Right lobe of liver (tissue), 6 donors: Measurements from ENCODE around the gene HS3ST6. TPM values are rescaled to one million over a fixed set of nuclear protein-coding genes. Genes with fewer than 3 reads are reported as not detected.

ENCODE experiments used
- ATAC-seq, 4 donors: fragments of 200-7000 bp; cut with Tn5 transposase; one replicate each; pipeline ENCODE4 v1.9.1; 2020; ENCODE audit warnings: mild to moderate bottlenecking in 4 of 4, moderate library complexity in 4 of 4
- DNase-seq, 3 donors: peaks; one replicate each; pipeline ENCODE4 v3.0.0-alpha.2; 2020
- H3K27ac ChIP-seq, 3 donors: fragments of 200-600 bp; one replicate each; pipeline ENCODE4 v1.8.0; 2022
- H3K27me3 ChIP-seq, 2 donors: fragments of 200-600 bp; one replicate each; pipeline ENCODE4 v1.8.0; 2022
- H3K36me3 ChIP-seq, 4 donors: fragments of 200-600 bp; sonication (generic) in 1 of 4; one replicate each; pipeline versions ENCODE4 v1.5.1 to v1.8.0; 2017 to 2022; ENCODE audit warnings: control low read depth in 1 of 4
- H3K4me1 ChIP-seq, 4 donors: fragments of 200-600 bp; sonication (generic) in 1 of 4; one replicate each; pipeline versions ENCODE4 v1.5.1 to v1.8.0; 2017 to 2022; ENCODE audit warnings: control low read depth in 1 of 4
- H3K4me3 ChIP-seq, 3 donors: fragments of 200-600 bp; one replicate each; pipeline ENCODE4 v1.8.0; 2022
- H3K9me3 ChIP-seq, 4 donors: fragments of 200-600 bp; sonication (generic) in 1 of 4; one replicate each; pipeline versions ENCODE4 v1.5.1 to v1.8.0; 2017 to 2022; ENCODE audit warnings: control low read depth in 1 of 4
- POLR2A ChIP-seq: fragments of 450-650 bp; IDR thresholded peaks from one replicate; pipeline ENCODE4 v1.6.1; 2017; ENCODE audit warnings: antibody characterized with exemption, mild to moderate bottlenecking
- WGBS: methylation state at CpG from one replicate; pipeline ENCODE4 v1.1.6; 2018; ENCODE audit warnings: low coverage, low lambda C conversion rate; ENCODE audit not compliant: insufficient coverage; ENCODE audit errors: missing lambda C conversion rate; 5-methylcytosine and 5-hydroxymethylcytosine counted together
- intact Hi-C, 2 donors: fragments of 100-400 bp; cut with DNase I; formaldehyde crosslinking; loops; one replicate each; pipeline versions ENCODE4 v1.11.2 to v1.14.1; 2022
- total RNA-seq, 6 experiments: library from RNA; depleted of rRNA in 2 of 6; stranded (reverse); fragments of >200 nt in 2 of 6; fragmentation: NEBNext Ultra II Directional in 3 of 6; extraction: Animal tissue kit (Norgen Biotek cat#: 25700) in 3 of 6; gene quantifications; one replicate each; pipeline versions ENCODE4 v1.1.0 to v1.2.4, GENCODE V29; 2016 to 2023
- TF ChIP-seq, protein P1 (sequence below), 4 donors: fragments of 200-600 bp in 3 of 4; fragments of 450-650 bp in 1 of 4; IDR thresholded peaks; one replicate each; pipeline versions ENCODE4 v1.5.1 to v1.8.0; 2016 to 2022; ENCODE audit warnings: antibody characterized with exemption in 4 of 4, mild to moderate bottlenecking in 2 of 4
- donor health status: DM: no; HTN: yes; CAD: no.
- donor health status: DM: no; HTN: no; CAD: no.
- donor health status: DM: no; HTN: no; CAD: no.
- donor health status: DM: no; HTN: yes; CAD: no.
- donor health status: DM: no; HTN: yes; CAD: no.

Gene HS3ST6
- total RNA-seq, 6 experiments from 2014 or later: not detected

DNA sequence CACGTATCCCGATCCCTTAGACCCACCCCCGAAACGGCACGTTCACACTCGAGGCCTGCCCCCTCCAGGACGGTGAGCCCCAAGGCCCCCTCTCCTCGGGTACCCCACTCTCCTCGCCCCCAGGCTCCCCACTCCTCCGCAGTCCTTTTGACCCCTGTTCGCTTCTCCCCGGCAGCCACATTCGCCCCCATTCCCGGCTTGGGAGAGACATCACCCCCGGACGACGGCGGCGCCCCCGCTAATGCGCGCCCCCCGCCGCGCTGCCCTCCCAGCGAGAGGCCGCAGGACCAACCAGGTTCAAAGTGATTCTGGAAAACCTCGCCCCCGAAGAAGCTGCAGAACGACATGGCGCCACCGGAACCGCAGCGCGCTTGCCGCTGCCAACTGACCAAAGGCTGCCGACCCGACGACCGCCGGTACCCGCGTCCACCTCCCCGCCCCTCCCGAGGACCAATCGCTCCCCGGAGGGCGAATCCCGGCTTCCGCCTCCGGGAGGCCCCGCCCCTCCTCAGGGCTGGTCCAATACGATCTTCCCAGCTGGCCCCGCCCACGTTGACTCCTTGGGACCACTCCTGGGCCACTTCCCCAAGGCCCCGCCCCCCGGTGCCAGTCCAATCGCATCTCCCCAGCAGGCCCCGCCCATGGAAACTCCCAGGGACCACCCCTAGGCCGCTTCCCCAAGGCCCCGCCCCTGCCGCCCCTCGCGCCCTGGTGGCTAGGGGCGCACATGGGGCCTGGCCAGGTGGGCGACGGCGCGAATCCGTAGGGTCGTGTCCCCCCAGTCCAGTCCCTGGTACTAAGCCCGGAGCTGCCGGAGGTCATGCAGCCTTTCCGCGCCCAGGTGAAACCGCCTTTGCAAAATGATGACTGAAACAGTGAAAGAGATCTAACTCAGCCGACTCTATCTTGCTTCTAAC, 24.9 kb upstream of the HS3ST6 start, which contains the start of gene MSRB1:
MSRB1 (minus strand) TSS at position 390 of the 917 bp plus-strand sequence; CDS start at position 347, 43 bp downstream.
- peaks cover 0 to 43% (median 15%) of the 10 kb centered on the region in 4 donors for H3K4me1 ChIP-seq
- TF ChIP-seq, protein P1, sequence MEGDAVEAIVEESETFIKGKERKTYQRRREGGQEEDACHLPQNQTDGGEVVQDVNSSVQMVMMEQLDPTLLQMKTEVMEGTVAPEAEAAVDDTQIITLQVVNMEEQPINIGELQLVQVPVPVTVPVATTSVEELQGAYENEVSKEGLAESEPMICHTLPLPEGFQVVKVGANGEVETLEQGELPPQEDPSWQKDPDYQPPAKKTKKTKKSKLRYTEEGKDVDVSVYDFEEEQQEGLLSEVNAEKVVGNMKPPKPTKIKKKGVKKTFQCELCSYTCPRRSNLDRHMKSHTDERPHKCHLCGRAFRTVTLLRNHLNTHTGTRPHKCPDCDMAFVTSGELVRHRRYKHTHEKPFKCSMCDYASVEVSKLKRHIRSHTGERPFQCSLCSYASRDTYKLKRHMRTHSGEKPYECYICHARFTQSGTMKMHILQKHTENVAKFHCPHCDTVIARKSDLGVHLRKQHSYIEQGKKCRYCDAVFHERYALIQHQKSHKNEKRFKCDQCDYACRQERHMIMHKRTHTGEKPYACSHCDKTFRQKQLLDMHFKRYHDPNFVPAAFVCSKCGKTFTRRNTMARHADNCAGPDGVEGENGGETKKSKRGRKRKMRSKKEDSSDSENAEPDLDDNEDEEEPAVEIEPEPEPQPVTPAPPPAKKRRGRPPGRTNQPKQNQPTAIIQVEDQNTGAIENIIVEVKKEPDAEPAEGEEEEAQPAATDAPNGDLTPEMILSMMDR (IDR thresholded peaks at IDR 0.05): no peak
- peak; percentile 99 for TF ChIP-seq POLR2A
- peak; percentile 100 for DNase-seq
- intact Hi-C loops: no loop called here
- H3K27ac ChIP-seq: peak within 1 kb of the TSS; percentile 66 to 85 (median 73)
- no peaks in the 10 kb centered on the region for H3K9me3 ChIP-seq
- H3K27me3 ChIP-seq: no peaks in the 10 kb centered on the region
- 0% methylated on average over 20 of the region's 77 CpGs for WGBS
- ATAC-seq: peak; percentile 81 to 92 (median 86)
- peak within 1 kb of the TSS; percentile 75 to 83 (median 79) for H3K4me3 ChIP-seq
- peaks cover 0 to 26% (median 9%) of the 10 kb centered on the region in 4 donors for H3K36me3 ChIP-seq

DNA sequence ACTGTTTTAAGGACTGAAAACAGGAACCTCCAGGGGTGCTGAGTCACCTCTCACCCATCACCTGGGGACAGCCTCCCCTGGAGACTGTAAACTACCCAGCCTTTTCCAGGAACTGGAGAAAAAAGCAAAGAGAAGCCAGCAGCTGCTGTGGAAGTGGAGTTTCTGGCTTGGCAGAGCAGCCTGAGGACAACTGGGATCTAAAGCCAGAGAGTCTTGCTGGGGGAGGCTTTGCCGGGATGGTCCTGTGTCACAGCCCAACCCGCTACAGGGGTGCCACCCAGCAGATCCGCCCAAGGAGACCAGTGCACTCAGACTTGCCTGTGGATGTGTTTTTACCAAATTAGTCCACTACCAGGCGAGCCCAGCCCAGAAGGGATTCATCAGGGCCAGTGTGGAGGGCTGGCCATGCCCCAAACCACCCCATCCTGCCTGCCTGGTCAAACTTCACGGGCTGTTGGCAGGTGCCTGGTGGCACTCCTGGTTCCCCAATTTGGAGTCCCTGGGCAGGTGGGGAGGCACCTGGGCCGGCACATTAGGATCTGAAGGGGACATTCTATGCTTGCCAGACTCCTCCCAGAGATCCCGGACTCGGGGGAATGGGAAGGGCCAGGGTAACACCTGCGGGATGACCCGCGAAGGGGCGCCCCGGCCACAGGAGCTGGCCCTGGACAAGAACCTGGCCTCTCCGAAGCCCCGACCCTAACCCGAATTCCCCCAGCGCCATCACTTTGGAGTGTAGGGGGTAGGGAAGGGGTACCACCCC, 24.0 kb upstream of the HS3ST6 start:
- H3K36me3 ChIP-seq: peaks cover 0 to 35% (median 13%) of the 10 kb centered on the region in 4 donors
- H3K9me3 ChIP-seq: no peaks in the 10 kb centered on the region
- peak overlapping the region; percentile 66 to 85 (median 73) for H3K27ac ChIP-seq
- intact Hi-C loops: no loop called here
- WGBS: 3% methylated on average over 9 of the region's 17 CpGs
- H3K27me3 ChIP-seq: no peaks in the 10 kb centered on the region
- TF ChIP-seq, protein P1 (IDR thresholded peaks at IDR 0.05): no peak
- TF ChIP-seq POLR2A: no peak
- ATAC-seq (peak in 3 of 4 donors; percentile 2 to 11 (median 3)), DNase-seq (peak in 1 of 3 donors; percentile 69)
- peak overlapping the region; percentile 75 to 83 (median 79) for H3K4me3 ChIP-seq
- peaks cover 0 to 48% (median 16%) of the 10 kb centered on the region in 4 donors for H3K4me1 ChIP-seq

DNA sequence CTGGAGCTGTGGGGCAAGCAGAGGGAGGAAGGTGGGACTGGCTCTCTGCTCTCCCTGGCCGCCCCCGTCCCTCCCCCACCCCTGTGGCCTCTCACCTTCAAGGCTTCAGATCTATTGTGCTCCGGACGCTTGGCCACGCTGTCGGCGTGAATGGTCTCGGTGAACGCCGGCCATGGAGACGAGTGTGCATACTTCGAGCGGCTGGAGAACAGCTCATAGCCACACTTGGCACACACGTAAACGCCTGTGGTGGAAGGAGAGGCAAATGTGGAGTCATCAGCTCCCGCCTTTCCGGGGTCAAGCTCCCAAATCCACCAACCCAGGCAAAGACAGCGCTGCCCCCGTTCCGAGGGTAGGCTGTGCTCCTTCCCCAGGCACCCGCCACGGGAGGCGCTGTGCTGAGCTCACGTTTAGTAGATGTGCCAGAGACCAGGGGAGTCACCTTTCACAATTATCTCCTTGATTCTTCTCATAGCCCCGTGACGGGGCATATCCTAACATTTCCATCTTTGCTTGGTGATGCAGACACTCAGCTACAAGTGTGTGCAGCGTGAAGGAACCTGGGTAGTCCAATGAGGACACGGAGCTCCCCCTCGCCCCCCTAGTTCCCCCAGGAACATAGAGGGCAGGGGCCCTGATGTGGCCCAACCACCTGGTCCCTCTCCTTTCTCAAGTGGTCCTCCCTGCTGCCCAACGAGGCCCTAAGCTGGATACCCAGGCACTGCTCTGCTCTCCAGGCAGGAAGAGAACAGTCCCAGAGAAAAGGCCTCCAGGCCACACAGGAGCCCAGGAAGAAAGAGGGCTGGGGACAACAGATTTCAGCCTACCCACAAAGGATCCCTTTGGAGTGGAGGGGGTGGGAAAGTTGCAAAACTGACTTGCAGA, 23.2 kb upstream of the HS3ST6 start:
- Histone ChIP-seq H3K9me3 (no peaks in the 10 kb centered on the region), H3K36me3 (peaks cover 0 to 41% (median 17%) of the 10 kb centered on the region in 4 donors), H3K27me3 (no peaks in the 10 kb centered on the region), H3K4me3 (peak overlapping the region; percentile 75 to 83 (median 79)), H3K27ac (peak overlapping the region; percentile 36 to 85 (median 73)), H3K4me1 (peaks cover 0 to 48% (median 16%) of the 10 kb centered on the region in 4 donors)
- peak; percentile 27 to 48 (median 44) for ATAC-seq
- peak; percentile 78 to 82 (median 80) for DNase-seq
- no peak for TF ChIP-seq POLR2A
- TF ChIP-seq, protein P1 (IDR thresholded peaks at IDR 0.05): peak; percentile 46 to 60 (median 52)
- 6% methylated on average over 10 of the region's 30 CpGs for WGBS
- intact Hi-C loops: no loop called here
